ENCODE data around the gene C20orf204. TPM values are rescaled to one million over a fixed set of nuclear protein-coding genes. Genes with fewer than 3 reads are reported as not detected.

C20orf204 gene
- polyA plus RNA-seq, 1 donor from 2014 or later = 6.0 TPM

- Histone ChIP-seq H3K4me3 (ENCODE audit: low read length) (peak overlapping the region; percentile 40), H3K27ac (ENCODE audit: low read length) (no peak overlapping the region), H3K9me3 (ENCODE audit: low read length) (no peaks in the 10 kb centered on the region)
These were observed 12.5 kb downstream of the C20orf204 start for GRCh38 chr20:64048402-64049044.

GRCh38 chr20:64049060-64049877 lies 13.3 kb downstream of the C20orf204 start, which contains the start of gene SOX18:
Gene SOX18, minus strand, starts transcription at chr20:64049639. Its CDS starts 123 bp downstream, at chr20:64049516.
- no peaks in the 10 kb centered on the region for H3K36me3 ChIP-seq (ENCODE audit: insufficient read depth, low read length)
- no peak within 1 kb of the TSS for H2AFZ ChIP-seq (ENCODE audit: low read depth, low read length)
- H3F3A ChIP-seq (ENCODE audit: insufficient read depth, low read length, poor library complexity, severe bottlenecking) = no peaks in the 10 kb centered on the region
- H3K27ac ChIP-seq (ENCODE audit: low read length) = no peak within 1 kb of the TSS
- no peaks in the 10 kb centered on the region for H3K9me2 ChIP-seq (ENCODE audit: insufficient read depth, low read length)
- H3K4me2 ChIP-seq (ENCODE audit: low read length) = no peak within 1 kb of the TSS
- peak within 1 kb of the TSS; percentile 40 for H3K4me3 ChIP-seq (ENCODE audit: low read length)
- H3K79me2 ChIP-seq (replicated peaks; ENCODE audit: insufficient read depth, low read length) = no peaks in the 10 kb centered on the region
- no peaks in the 10 kb centered on the region for H3K9me3 ChIP-seq (ENCODE audit: low read length)
- no peaks in the 10 kb centered on the region for H4K20me1 ChIP-seq (ENCODE audit: insufficient read depth)
- H3K27me3 ChIP-seq (ENCODE audit: insufficient read depth, low read depth, low read length) = peaks cover 75% of the 10 kb centered on the region
- H3K9ac ChIP-seq (ENCODE audit: low read length) = no peak within 1 kb of the TSS
- TF ChIP-seq CTCF (IDR thresholded peaks at IDR 0.05; ENCODE audit: poor library complexity, severe bottlenecking) = no peak
- no peak for TF ChIP-seq POLR2AphosphoS5 (IDR thresholded peaks at IDR 0.05)
- no peak for TF ChIP-seq SMC3 (conservative IDR thresholded peaks at IDR 0.05; ENCODE audit: poor library complexity)
- TF ChIP-seq, protein P1, sequence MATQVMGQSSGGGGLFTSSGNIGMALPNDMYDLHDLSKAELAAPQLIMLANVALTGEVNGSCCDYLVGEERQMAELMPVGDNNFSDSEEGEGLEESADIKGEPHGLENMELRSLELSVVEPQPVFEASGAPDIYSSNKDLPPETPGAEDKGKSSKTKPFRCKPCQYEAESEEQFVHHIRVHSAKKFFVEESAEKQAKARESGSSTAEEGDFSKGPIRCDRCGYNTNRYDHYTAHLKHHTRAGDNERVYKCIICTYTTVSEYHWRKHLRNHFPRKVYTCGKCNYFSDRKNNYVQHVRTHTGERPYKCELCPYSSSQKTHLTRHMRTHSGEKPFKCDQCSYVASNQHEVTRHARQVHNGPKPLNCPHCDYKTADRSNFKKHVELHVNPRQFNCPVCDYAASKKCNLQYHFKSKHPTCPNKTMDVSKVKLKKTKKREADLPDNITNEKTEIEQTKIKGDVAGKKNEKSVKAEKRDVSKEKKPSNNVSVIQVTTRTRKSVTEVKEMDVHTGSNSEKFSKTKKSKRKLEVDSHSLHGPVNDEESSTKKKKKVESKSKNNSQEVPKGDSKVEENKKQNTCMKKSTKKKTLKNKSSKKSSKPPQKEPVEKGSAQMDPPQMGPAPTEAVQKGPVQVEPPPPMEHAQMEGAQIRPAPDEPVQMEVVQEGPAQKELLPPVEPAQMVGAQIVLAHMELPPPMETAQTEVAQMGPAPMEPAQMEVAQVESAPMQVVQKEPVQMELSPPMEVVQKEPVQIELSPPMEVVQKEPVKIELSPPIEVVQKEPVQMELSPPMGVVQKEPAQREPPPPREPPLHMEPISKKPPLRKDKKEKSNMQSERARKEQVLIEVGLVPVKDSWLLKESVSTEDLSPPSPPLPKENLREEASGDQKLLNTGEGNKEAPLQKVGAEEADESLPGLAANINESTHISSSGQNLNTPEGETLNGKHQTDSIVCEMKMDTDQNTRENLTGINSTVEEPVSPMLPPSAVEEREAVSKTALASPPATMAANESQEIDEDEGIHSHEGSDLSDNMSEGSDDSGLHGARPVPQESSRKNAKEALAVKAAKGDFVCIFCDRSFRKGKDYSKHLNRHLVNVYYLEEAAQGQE (IDR thresholded peaks at IDR 0.05; ENCODE audit: borderline replicate concordance) = no peak
- TF ChIP-seq MXI1 (conservative IDR thresholded peaks at IDR 0.05; ENCODE audit: poor library complexity, severe bottlenecking) = no peak
- no peak for TF ChIP-seq EZH2 (IDR thresholded peaks at IDR 0.05; ENCODE audit: borderline replicate concordance, insufficient read depth, low read length, poor library complexity, severe bottlenecking)

More at GRCh38 chr20:64048402-64049044, 12.5 kb downstream of the C20orf204 start:
- Histone ChIP-seq H4K20me1 (ENCODE audit: insufficient read depth) (no peaks in the 10 kb centered on the region), H3K27me3 (ENCODE audit: insufficient read depth, low read depth, low read length) (peaks cover 82% of the 10 kb centered on the region), H3K9ac (ENCODE audit: low read length) (no peak overlapping the region), H3F3A (ENCODE audit: insufficient read depth, low read length, poor library complexity, severe bottlenecking) (no peaks in the 10 kb centered on the region), H3K4me2 (ENCODE audit: low read length) (no peak overlapping the region), H3K36me3 (ENCODE audit: insufficient read depth, low read length) (no peaks in the 10 kb centered on the region), H2AFZ (ENCODE audit: low read depth, low read length) (no peak overlapping the region), H3K79me2 (replicated peaks; ENCODE audit: insufficient read depth, low read length) (no peaks in the 10 kb centered on the region), H3K9me2 (ENCODE audit: insufficient read depth, low read length) (no peaks in the 10 kb centered on the region)
- TF ChIP-seq MXI1 (conservative IDR thresholded peaks at IDR 0.05; ENCODE audit: poor library complexity, severe bottlenecking) (no peak), RAD21 (conservative IDR thresholded peaks at IDR 0.05) (no peak), SMC3 (conservative IDR thresholded peaks at IDR 0.05; ENCODE audit: poor library complexity) (no peak), CTCF (IDR thresholded peaks at IDR 0.05; ENCODE audit: poor library complexity, severe bottlenecking) (no peak), EP300 (conservative IDR thresholded peaks at IDR 0.05; ENCODE audit: poor library complexity, severe bottlenecking) (no peak), EZH2 (IDR thresholded peaks at IDR 0.05; ENCODE audit: borderline replicate concordance, insufficient read depth, low read length, poor library complexity, severe bottlenecking) (no peak), POLR2AphosphoS5 (IDR thresholded peaks at IDR 0.05) (no peak), TAF1 (IDR thresholded peaks at IDR 0.05; ENCODE audit: low read depth) (no peak)
- TF ChIP-seq, protein P1 (IDR thresholded peaks at IDR 0.05; ENCODE audit: borderline replicate concordance) = no peak

All from neural cell (in vitro differentiated cells).